Heart right ventricle (tissue), 16 donors: ENCODE results near the gene IQGAP2. TPM values are rescaled to one million over a fixed set of nuclear protein-coding genes. Genes with fewer than 3 reads are reported as not detected.

Experiments used
- ATAC-seq, 8 donors: fragments of 200-7000 bp; cut with Tn5 transposase; one replicate each; pipeline ENCODE4 v1.9.1; 2020; ENCODE audit warnings: mild to moderate bottlenecking in 8 of 8, moderate library complexity in 8 of 8, moderate number of reproducible peaks in 1 of 8
- DNase-seq, 2 donors: peaks; one replicate each; pipeline ENCODE4 v3.0.0-alpha.2; 2020
- H3K27ac ChIP-seq, 10 donors: fragments of 200-600 bp; sonication (generic) in 2 of 10; one replicate each; pipeline versions ENCODE4 v1.5.0 to v1.8.0; 2020 to 2022; ENCODE audit warnings: mild to moderate bottlenecking in 3 of 10
- H3K27me3 ChIP-seq, 7 donors: fragments of 200-600 bp; one replicate each; pipeline ENCODE4 v1.8.0; 2021 to 2022; ENCODE audit warnings: mild to moderate bottlenecking in 2 of 7
- H3K36me3 ChIP-seq, 9 donors: fragments of 200-600 bp; sonication (generic) in 1 of 9; one replicate each; pipeline versions ENCODE4 v1.5.0 to v1.8.0; 2020 to 2022; ENCODE audit warnings: mild to moderate bottlenecking in 2 of 9
- H3K4me1 ChIP-seq, 9 donors: fragments of 200-600 bp; sonication (generic) in 1 of 9; one replicate each; pipeline versions ENCODE4 v1.5.0 to v1.8.0; 2020 to 2022; ENCODE audit warnings: mild to moderate bottlenecking in 4 of 9
- H3K4me3 ChIP-seq, 10 donors: fragments of 200-600 bp; sonication (generic) in 2 of 10; one replicate each; pipeline versions ENCODE4 v1.5.0 to v1.8.0; 2020 to 2022; ENCODE audit warnings: mild to moderate bottlenecking in 7 of 10, moderate library complexity in 2 of 10
- H3K9me3 ChIP-seq, 11 donors: fragments of 200-600 bp in 10 of 11; sonication (generic) in 2 of 11; one replicate each; pipeline versions ENCODE4 v1.5.0 to v1.8.0; 2013 to 2022; ENCODE audit warnings: mild to moderate bottlenecking in 2 of 11, control low read depth in 1 of 11, moderate library complexity in 1 of 11
- WGBS, 2 donors: extraction: QIAGEN DNeasy Blood & Tissue Kit; methylation state at CpG; one replicate each; pipeline ENCODE4 v1.1.7; 2013; ENCODE audit warnings: inconsistent platforms in 1 of 2; 5-methylcytosine and 5-hydroxymethylcytosine counted together
- intact Hi-C, 10 donors: fragments of 100-400 bp; cut with DNase I; formaldehyde crosslinking; loops; one replicate each; pipeline versions ENCODE4 v1.11.1 to v1.14.2; 2022
- polyA plus RNA-seq, 2 donors: library from polyadenylated mRNA; stranded (reverse); fragments of 200-250 nt; gene quantifications; one replicate each; pipeline ENCODE4 v1.2.3, GENCODE V29; 2013
- total RNA-seq, 10 donors: library from RNA; stranded (reverse); fragmentation: NEBNext Ultra II Directional in 3 of 10; extraction: Animal tissue kit (Norgen Biotek cat#: 25700) in 3 of 10; gene quantifications; one replicate each; pipeline versions ENCODE4 v1.2.1 to v1.2.4, GENCODE V29; 2021 to 2023
- TF ChIP-seq, protein P1 (sequence below), 9 donors: fragments of 200-600 bp; sonication (generic) in 2 of 9; IDR thresholded peaks; one replicate each; pipeline versions ENCODE4 v1.5.0 to v1.8.0; 2021 to 2022; ENCODE audit warnings: antibody characterized with exemption in 9 of 9, mild to moderate bottlenecking in 5 of 9, moderate library complexity in 1 of 9
- donor health status: Arrhythmogenic right ventricular cardiomyopathy.
- donor health status: ischemic (EF 13 %, LVEDD 7.1; RV severe dilation, severe dysfunction).
- donor health status: healthy with polysubstance abuse.
- donor health status: DM: no; HTN: yes; CAD: no.
- donor health status: DM: no; HTN: no; CAD: no.
- donor health status: ischemic (EF 25% LVEDD 6.9; RV normal size, moderate dysfunction).
- donor health status: ischemic (EF 25% LVEDD 5.7; RV mildly dilated, moderate dysfunction).
- donor health status: healthy.
- donor health status: DM: yes; HTN: yes; CAD: no.
- donor health status: Ischemic cardiomyopathy.
- donor health status: ischemic (EF 35%, LVEDD 5.7; RV mildly dilated, moderate dysfunction).
- donor health status: nonischemic (EF 11% LVEDD 7.7; RV severe dilation, severe dysfunction).
- donor health status: DM: yes; HTN: yes; CAD: no.
- donor health status: PGD.
- donor health status: ischemic (EF 29% LVEDD 5.4; RV normal size, mild dysfunction).
- donor health status: nonischemic (EF 23%, LVEDD 6.1; RV moderate dilation, normal function).

IQGAP2 gene
- total and polyA plus RNA-seq, 12 donors = 2.5 to 22.3 (median 5.0) TPM

DNA sequence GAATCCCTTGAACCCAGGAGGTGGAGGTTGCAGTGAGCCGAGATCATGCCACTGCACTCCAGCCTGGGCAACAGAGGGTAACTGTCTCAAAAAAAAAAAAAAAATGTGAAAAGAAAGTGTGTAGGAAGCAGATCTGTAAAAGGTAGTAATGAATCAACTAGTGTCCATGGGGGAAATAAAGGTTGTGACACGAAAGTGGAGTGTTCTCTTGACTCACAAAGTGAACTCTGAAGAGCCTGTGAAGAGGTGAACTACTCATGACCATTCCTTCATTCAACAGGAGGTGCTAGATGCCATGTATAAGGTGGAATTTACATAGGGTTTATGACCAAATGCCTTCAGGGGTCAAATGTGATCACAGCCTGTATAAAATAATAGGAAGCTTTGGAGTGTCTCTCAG, 12.8 kb downstream of the IQGAP2 start:
- WGBS, 2 donors = 89 to 92% methylated on average over 2 of the region's 2 CpGs
- H3K4me3 ChIP-seq = no peak overlapping the region
- no peaks in the 10 kb centered on the region for H3K36me3 ChIP-seq
- no peak overlapping the region for H3K27ac ChIP-seq
- H3K9me3 ChIP-seq = no peaks in the 10 kb centered on the region
- TF ChIP-seq, protein P1, sequence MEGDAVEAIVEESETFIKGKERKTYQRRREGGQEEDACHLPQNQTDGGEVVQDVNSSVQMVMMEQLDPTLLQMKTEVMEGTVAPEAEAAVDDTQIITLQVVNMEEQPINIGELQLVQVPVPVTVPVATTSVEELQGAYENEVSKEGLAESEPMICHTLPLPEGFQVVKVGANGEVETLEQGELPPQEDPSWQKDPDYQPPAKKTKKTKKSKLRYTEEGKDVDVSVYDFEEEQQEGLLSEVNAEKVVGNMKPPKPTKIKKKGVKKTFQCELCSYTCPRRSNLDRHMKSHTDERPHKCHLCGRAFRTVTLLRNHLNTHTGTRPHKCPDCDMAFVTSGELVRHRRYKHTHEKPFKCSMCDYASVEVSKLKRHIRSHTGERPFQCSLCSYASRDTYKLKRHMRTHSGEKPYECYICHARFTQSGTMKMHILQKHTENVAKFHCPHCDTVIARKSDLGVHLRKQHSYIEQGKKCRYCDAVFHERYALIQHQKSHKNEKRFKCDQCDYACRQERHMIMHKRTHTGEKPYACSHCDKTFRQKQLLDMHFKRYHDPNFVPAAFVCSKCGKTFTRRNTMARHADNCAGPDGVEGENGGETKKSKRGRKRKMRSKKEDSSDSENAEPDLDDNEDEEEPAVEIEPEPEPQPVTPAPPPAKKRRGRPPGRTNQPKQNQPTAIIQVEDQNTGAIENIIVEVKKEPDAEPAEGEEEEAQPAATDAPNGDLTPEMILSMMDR (IDR thresholded peaks at IDR 0.05) = no peak
- intact Hi-C loops = no loop called here
- peaks cover 0 to 6% (median 0%) of the 10 kb centered on the region in 7 donors for H3K27me3 ChIP-seq
- ATAC-seq = no peak
- no peaks in the 10 kb centered on the region for H3K4me1 ChIP-seq
- no peak for DNase-seq

DNA sequence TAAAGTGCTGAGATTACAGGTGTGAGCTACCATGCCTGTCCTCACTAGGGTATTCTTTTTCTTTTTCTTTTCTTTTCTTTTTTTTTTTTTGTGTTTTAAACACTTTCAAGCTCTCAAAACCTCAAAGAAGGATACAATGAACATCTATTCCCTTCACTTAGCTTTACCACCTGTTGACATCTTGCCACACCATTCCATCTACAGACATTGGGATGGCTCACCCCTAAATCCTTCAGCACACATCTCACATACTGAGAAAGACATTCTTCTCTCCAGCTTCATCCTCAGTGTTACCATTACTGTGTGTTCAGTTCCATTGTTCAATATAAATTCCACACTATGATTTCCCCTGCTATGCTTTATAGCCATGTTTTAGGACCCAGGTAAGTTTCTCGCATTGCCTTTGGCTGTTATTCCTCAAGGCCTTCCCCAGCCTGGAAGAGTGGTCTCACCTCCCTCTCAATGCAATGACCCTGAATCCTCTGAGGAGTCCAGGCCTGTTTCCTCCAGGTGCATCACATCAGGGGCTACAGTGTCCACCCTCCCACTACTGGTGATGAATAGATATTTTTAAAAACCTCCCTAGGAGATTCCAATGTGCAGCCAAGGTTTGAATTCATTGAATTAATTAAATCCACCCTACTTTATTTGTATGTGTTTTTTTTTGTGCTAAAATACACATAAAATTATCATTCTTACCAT, 16.7 kb downstream of the IQGAP2 start:
- intact Hi-C loops = no loop called here
- Histone ChIP-seq H3K27me3 (peaks cover 0 to 6% (median 0%) of the 10 kb centered on the region in 7 donors), H3K4me3 (no peak overlapping the region), H3K4me1 (peaks cover 0 to 2% (median 0%) of the 10 kb centered on the region in 9 donors), H3K9me3 (no peaks in the 10 kb centered on the region), H3K27ac (no peak overlapping the region), H3K36me3 (no peaks in the 10 kb centered on the region)
- ATAC-seq = no peak
- WGBS, 2 donors = 83 to 100% methylated on average over 1 of the region's 1 CpG
- DNase-seq = no peak
- TF ChIP-seq, protein P1 (IDR thresholded peaks at IDR 0.05) = no peak

DNA sequence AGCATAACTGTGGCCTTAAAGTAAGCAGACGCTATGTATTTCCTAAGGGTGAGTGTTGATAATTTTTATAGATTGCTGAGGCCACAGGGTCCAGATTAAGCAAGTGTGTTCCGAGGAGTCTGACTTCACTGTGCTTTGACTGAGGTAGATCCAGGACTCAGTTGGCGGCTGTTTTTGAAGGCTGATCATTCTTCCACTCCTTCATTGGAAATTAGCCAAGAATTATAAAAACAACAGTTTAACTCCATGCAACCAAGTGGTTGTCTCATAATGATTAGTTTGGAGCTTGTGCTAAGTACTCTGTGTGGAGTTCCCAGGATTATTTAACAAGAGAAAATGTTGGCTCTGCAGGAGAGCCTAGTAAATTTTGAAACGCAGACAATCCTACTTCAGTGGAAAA, 19.1 kb downstream of the IQGAP2 start:
- DNase-seq = no peak
- peaks cover 0 to 21% (median 0%) of the 10 kb centered on the region in 9 donors for H3K4me1 ChIP-seq
- no peaks in the 10 kb centered on the region for H3K27me3 ChIP-seq
- 55 to 57% methylated on average over 4 of the region's 4 CpGs for WGBS, 2 donors
- H3K27ac ChIP-seq = no peak overlapping the region
- H3K9me3 ChIP-seq = no peaks in the 10 kb centered on the region
- intact Hi-C loops = no loop called here
- H3K36me3 ChIP-seq = no peaks in the 10 kb centered on the region
- no peak overlapping the region for H3K4me3 ChIP-seq
- no peak for ATAC-seq
- TF ChIP-seq, protein P1 (IDR thresholded peaks at IDR 0.05) = no peak

DNA sequence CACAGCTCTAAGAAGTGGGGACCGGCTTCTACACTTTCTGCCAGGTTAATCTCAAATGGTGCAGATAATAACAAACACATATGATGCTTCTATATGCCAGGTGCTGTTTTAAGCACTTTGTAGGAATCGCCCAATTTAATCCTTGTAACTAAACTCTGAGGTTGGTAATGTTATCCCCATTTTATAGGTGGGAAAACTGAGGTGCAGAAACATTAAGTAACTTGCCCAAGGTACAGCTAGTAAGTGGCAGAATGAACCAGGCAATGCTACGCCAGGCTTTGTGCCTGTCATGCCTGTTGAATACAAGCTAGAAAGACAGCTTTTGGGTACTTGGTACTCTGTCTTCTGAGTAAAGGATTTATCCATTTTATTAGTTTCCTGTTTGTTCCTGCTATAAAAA, 19.7 kb downstream of the IQGAP2 start:
- WGBS, 2 donors = 91 to 96% methylated on average over 3 of the region's 3 CpGs
- no peak for ATAC-seq
- intact Hi-C loops = no loop called here

More for the DNA sequence above, 19.7 kb downstream of the IQGAP2 start:
- TF ChIP-seq, protein P1 (IDR thresholded peaks at IDR 0.05) = no peak
- no peak overlapping the region for H3K27ac ChIP-seq
- no peaks in the 10 kb centered on the region for H3K27me3 ChIP-seq
- H3K4me1 ChIP-seq = peaks cover 0 to 21% (median 0%) of the 10 kb centered on the region in 9 donors
- H3K36me3 ChIP-seq = no peaks in the 10 kb centered on the region
- no peaks in the 10 kb centered on the region for H3K9me3 ChIP-seq
- no peak overlapping the region for H3K4me3 ChIP-seq
- DNase-seq = no peak
